Measurements from ENCODE around the gene ALG5.

The ALG5 gene, protein sequence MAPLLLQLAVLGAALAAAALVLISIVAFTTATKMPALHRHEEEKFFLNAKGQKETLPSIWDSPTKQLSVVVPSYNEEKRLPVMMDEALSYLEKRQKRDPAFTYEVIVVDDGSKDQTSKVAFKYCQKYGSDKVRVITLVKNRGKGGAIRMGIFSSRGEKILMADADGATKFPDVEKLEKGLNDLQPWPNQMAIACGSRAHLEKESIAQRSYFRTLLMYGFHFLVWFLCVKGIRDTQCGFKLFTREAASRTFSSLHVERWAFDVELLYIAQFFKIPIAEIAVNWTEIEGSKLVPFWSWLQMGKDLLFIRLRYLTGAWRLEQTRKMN

DNA sequence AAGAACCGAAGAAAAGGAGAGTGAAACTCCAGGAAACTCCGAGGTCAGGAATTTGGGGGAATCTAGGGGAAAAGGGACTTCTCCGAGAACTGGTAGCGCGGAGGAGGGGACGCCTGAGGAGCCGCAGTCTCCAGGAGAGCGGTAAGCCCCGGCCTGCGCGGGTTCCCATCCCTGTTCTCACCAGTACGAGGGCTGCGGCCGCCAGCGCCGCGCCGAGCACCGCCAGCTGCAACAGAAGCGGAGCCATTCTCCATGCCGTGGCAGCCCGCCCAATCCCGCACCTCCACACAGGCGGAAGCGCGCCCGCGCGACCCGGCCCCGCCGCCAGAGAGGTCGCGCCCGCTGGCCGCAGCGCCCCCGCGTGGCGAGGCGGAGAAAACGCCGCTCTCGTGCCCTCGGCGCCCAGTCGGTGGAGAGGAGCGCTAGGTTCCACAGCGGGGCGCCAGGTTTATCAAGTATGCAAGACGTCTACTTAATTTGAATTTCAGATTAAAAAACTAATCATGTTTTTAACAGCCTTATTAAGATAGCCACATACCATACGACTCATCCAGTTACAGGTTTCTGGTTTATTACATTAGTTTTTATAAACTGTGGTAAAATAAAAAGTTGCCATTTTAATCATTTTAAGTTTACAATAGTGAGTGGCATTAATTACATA lies at the start of gene ALG5:
TSS of gene ALG5 (minus strand) at position 287 of the 661 bp plus-strand sequence. CDS start at position 247, 40 bp downstream.
- DNase-seq: peak; percentile 64

DNA sequence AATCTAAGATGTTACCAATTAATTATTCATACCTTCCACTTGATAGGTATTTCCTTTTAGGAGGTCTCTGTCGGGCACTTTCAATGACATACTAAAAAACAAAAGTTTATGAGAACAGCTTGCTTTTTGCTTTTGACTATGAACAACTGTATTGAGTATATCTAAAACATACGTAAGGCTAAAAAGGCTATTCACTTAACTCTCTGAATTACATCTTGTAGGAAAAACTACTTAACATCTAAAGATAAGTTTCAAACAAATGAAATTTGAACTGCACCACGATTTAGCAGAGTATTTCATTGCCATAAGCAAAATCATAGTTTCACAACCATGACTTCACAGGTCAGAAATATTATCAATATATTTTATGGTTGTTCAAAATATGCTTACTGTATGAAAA lies 48.7 kb upstream of the ALG5 start:
- no peak for DNase-seq

GRCh38 chr13:37047032-37047431 lies 47.9 kb upstream of the ALG5 start:
- no peak for DNase-seq

DNA sequence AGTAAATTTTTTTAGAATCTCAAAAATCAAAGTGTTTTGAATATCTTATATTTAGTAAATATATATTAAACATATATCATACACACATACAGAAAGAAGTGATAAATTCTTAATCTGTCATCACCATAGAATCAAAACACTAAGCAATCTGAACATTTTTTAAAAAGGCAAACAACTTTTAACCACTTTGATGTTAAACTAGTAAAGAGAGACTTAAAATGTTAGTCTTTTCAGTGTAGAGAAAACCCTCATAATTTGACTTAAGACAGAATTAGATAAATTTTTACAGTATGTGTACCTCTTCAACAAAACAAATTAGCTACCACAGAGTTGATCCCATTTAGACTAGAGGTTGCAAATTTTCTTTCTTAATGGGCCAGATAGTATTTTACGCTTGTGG lies 46.9 kb upstream of the ALG5 start:
- no peak for DNase-seq

GRCh38 chr13:37040789-37041188 lies 41.6 kb upstream of the ALG5 start:
- DNase-seq: no peak

GRCh38 chr13:37039896-37040295 lies 40.8 kb upstream of the ALG5 start:
- no peak for DNase-seq

- DNase-seq: no peak
These were observed 38.1 kb upstream of the ALG5 start for GRCh38 chr13:37037241-37037640.

- no peak for DNase-seq
These were observed 30.5 kb upstream of the ALG5 start for GRCh38 chr13:37029617-37030016.

DNA sequence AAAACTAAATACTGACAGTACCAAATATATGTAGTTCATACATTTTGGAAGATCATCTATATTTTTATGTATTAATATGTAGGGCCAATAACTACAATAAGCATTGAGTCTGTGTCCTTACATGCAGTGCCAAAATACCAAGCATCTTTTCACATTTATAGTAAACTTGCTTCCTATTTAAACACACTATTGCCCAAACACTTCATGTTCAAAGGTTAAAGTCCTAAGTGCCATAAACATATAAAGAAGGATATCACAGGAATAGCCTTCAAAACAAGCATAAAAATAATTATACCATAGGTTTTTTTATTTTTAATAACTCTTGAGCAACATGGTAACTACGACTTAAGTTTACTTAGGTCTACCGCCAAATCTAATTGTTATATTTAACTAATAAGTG lies 28.5 kb upstream of the ALG5 start:
- DNase-seq: no peak

DNA sequence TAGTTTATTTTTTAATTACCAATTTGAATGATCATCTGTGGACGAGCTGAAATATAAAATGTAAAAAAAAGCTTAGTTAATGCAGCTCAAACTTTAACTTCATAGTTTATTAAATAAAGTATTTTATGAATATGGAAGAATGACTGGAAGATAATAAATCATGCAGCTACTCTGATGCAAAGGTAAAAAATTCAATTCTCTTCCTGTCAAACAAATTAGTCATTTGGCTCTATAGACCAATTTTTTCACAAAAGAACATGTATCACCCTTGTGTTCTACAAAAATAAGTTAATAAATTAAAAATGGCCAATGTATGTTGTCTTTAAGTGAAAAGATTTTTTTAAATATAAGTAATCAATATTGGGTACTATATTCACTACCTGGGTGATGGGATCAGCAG lies 27.6 kb upstream of the ALG5 start:
- DNase-seq: no peak

DNA sequence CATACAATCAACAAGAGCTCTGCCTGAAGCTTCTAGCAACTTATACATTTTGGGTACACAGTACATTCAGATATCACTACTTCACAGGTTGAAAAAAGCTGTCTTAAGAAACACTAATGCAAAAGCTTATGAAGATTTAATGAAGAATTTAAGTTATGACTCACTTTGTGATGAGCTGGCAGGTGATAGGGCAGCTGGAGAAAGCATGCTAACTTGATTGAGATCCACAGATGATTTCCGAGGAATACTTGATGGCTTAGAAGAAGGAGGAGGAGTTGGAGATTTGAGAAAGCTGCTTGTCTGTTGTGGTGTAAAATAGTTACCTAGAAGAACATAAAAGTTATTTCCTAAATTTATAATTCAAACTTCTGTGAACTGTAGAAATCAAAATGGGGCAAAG lies 24.7 kb upstream of the ALG5 start:
- DNase-seq: no peak

GRCh38 chr13:37014609-37015008 lies 15.5 kb upstream of the ALG5 start:
- no peak for DNase-seq

GRCh38 chr13:37011788-37012187 lies 12.6 kb upstream of the ALG5 start:
- no peak for DNase-seq

- no peak for DNase-seq
These were observed 11.9 kb upstream of the ALG5 start for GRCh38 chr13:37011002-37011401.

GRCh38 chr13:37010424-37010823 lies 11.3 kb upstream of the ALG5 start:
- no peak for DNase-seq

DNA sequence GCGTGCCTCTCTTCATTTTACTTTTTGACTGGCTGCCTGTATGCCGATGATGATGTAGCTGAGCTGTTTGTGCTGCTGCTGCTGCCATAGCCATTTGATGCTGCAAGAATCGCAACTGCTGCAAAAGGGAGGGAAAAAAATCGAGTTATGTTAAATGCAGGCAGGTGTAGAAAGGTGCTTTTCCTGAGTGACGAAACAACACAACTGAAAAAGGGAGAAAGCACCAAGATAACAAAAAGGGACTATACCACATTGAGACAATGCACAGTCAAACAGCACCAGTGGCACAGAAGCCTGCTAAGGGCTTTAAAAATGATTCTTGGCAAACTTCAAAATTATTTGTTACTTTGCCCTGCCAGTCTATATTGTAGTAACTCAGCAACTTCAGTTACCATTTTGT lies 10.6 kb upstream of the ALG5 start:
- DNase-seq: no peak

- DNase-seq: peak; percentile 16
These were observed 2.7 kb upstream of the ALG5 start for GRCh38 chr13:37001921-37002250.

- peak; percentile 28 for DNase-seq
These were observed 507 bp downstream of the ALG5 start for GRCh38 chr13:36998624-36999041.

- DNase-seq: no peak
These were observed 1.3 kb downstream of the ALG5 start for GRCh38 chr13:36997716-36998427.

DNA sequence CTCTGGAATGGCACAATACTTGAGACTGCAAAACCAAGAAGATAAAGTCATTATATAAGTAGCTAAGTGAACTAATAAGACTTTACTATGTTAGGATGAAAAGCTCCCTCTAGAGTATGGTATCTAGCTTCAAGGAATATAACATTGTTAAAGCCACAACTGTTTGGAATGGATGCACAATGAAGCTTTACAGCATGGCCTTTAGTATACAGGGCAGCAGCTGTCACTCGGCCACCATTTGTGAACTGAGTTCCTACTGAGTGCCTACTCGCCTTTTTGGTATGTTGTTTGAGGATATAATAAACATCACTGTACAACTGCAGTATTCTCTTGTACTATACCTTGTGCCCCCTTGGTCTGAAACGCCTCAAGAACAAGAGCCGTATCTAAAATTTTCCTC lies 6.8 kb downstream of the ALG5 start:
- no peak for DNase-seq

GRCh38 chr13:36986462-36987240 lies 12.5 kb downstream of the ALG5 start:
- DNase-seq: peak; percentile 78

DNA sequence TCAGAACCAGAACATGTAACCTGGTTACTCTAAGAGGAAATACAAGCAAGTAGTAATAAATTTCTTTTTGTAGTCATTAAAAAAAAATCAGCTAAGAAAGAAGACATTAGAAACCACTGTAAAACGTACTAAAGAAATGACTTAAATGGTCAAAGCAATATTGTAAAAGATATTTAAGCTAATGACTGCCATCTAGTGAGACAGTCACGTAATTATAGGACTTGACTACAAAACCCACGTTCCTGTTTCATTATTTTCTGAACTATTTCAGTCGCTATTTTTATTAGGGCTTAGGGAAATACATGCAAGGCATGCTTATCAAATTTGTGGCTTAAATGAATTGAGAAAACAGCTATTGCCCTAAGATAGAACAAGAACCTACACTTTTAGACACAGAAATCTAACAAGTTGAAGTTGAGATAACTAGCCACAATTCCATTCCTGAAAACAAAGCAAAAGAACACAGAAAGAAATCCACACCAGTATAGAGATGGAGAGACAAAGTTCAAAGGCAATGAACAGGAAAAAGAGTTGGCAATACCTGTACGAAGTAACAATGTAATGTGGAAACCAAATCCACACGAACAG lies 17.9 kb downstream of the ALG5 start:
- no peak for DNase-seq

Data from DMS79 treated with DMSO at 0.1 percent for 48 hours (cell line).